Cortex of kidney (tissue), 1 donor: ENCODE results near the gene RARG.

Experiments
- DNase-seq: peaks from one replicate; lab custom pipeline; 2025; lab: John Stamatoyannopoulos, UW

The RARG gene

GRCh38 chr12:53223389-53224060 is 8.5 kb downstream of the RARG start:
- DNase-seq: no peak

- no peak for DNase-seq
Observed at GRCh38 chr12:53222806-53223261, 9.2 kb downstream of the RARG start.

- no peak for DNase-seq
Observed at GRCh38 chr12:53222170-53222721, 9.8 kb downstream of the RARG start.

- no peak for DNase-seq
Observed at GRCh38 chr12:53221203-53222080, 10.6 kb downstream of the RARG start.

- peak; percentile 85 for DNase-seq
Observed at GRCh38 chr12:53220694-53221202, 11.3 kb downstream of the RARG start.

- DNase-seq: no peak
Observed at GRCh38 chr12:53219956-53220693, 11.9 kb downstream of the RARG start.

GRCh38 chr12:53219292-53219955 is 12.6 kb downstream of the RARG start:
- DNase-seq: no peak

GRCh38 chr12:53218551-53219291 is 13.3 kb downstream of the RARG start:
- no peak for DNase-seq

- DNase-seq: no peak
Observed at GRCh38 chr12:53217931-53218307, 14.1 kb downstream of the RARG start.

GRCh38 chr12:53217051-53217930 is 14.7 kb downstream of the RARG start:
- DNase-seq: no peak

GRCh38 chr12:53215497-53215896 is 16.5 kb downstream of the RARG start:
- no peak for DNase-seq

- DNase-seq: no peak
Observed at GRCh38 chr12:53214687-53215455, 17.1 kb downstream of the RARG start.

GRCh38 chr12:53214221-53214620 is 17.8 kb downstream of the RARG start:
- DNase-seq: no peak

GRCh38 chr12:53213348-53213747 is 18.7 kb downstream of the RARG start:
- DNase-seq: no peak

- no peak for DNase-seq
Observed at GRCh38 chr12:53212931-53213330, 19.1 kb downstream of the RARG start.

GRCh38 chr12:53211476-53212381 is 20.3 kb downstream of the RARG start:
- no peak for DNase-seq

GRCh38 chr12:53210843-53211242 is 21.2 kb downstream of the RARG start:
- no peak for DNase-seq
